K562 (cell line): Measurements from ENCODE around the gene TCEANC2. TPM values are rescaled to one million over a fixed set of nuclear protein-coding genes. Genes with fewer than 3 reads are reported as not detected.

ENCODE experiments used
- BCOR ChIP-seq: fragments of 450-650 bp; IDR thresholded peaks from 2 replicates; pipeline ENCODE4 v1.6.1; 2016
- BDP1 ChIP-seq: IDR thresholded peaks from 3 replicates; pipeline ENCODE4 v1.6.1; 2011; ENCODE audit not compliant: insufficient read length, insufficient read depth
- CC2D1A ChIP-seq: fragments of 450-650 bp; IDR thresholded peaks from 2 replicates; pipeline ENCODE4 v1.6.1; 2017; ENCODE audit warnings: mild to moderate bottlenecking
- CREBBP ChIP-seq: IDR thresholded peaks from one replicate; pipeline ENCODE4 v1.6.1; 2012; ENCODE audit warnings: low read depth, mild to moderate bottlenecking, control low read depth, inconsistent platforms, low read length
- DACH1 ChIP-seq: fragments of 450-650 bp; IDR thresholded peaks from 2 replicates; pipeline ENCODE4 v1.6.1; 2018; ENCODE audit not compliant: partially characterized antibody
- EGR1 ChIP-seq: fragments of 450-650 bp; conservative IDR thresholded peaks from 2 replicates; pipeline ENCODE4 v1.6.1; 2017; ENCODE audit warnings: mild to moderate bottlenecking
- NFXL1 ChIP-seq: fragments of 450-650 bp; formaldehyde crosslinking; IDR thresholded peaks from 2 replicates; pipeline ENCODE4 v1.4.0; 2021; ENCODE audit warnings: mild to moderate bottlenecking
- POLR3A ChIP-seq: IDR thresholded peaks from 2 replicates; pipeline ENCODE4 v1.6.1; 2011; ENCODE audit warnings: borderline replicate concordance, mild to moderate bottlenecking, moderate library complexity; ENCODE audit not compliant: insufficient read length, insufficient read depth; ENCODE audit errors: extremely low read depth
- SIRT6 ChIP-seq: IDR thresholded peaks from one replicate; pipeline ENCODE4 v1.6.1; 2012; ENCODE audit warnings: low read depth, mild to moderate bottlenecking, control low read depth, inconsistent platforms, low read length, moderate library complexity
- SNIP1 ChIP-seq: fragments of 450-650 bp; IDR thresholded peaks from 2 replicates; pipeline ENCODE4 v1.7.1; 2017; ENCODE audit warnings: low read depth, mild to moderate bottlenecking
- XRCC4 ChIP-seq: IDR thresholded peaks from one replicate; pipeline ENCODE4 v1.6.1; 2011; ENCODE audit not compliant: insufficient read depth, insufficient read length; ENCODE audit errors: extremely low read depth
- ZNF133 ChIP-seq: fragments of 250-450 bp; sonication (Bioruptor Pico); IDR thresholded peaks from 2 replicates; pipeline ENCODE4 v1.4.0; 2020; ENCODE audit warnings: mild to moderate bottlenecking
- ZNF224 ChIP-seq: sonication (generic); formaldehyde crosslinking; IDR thresholded peaks from 2 replicates; pipeline ENCODE4 v1.8.0; 2022; ENCODE audit warnings: mild to moderate bottlenecking, missing genetic modification reagents
- ZNF766 ChIP-seq: fragments of 200-800 bp; sonication (Bioruptor generic); conservative IDR thresholded peaks from 2 replicates; pipeline ENCODE4 v1.6.1; 2016; ENCODE audit warnings: missing genetic modification characterization, missing compliant biosample characterization
- polyA plus RNA-seq, 8 experiments: library from polyadenylated mRNA; depleted of rRNA in 4 of 8; stranded (reverse) in 5 of 8; unstranded in 3 of 8; fragments of >200 nt; fragmentation: Nextera tagmentation in 2 of 8; fragmentation: Illumina TruSeq in 1 of 8; extraction: Ambion mirVana in 2 of 8; extraction: Trizol in 1 of 8; gene quantifications; 2 replicates each; pipeline versions ENCODE4 v1.2.1 to v1.2.3, GENCODE V29; 2011 to 2014; ENCODE audit warnings: inconsistent platforms in 1 of 8, missing spikeins in 1 of 8
- total RNA-seq, 7 experiments: library from RNA; depleted of rRNA in 6 of 7; stranded (reverse); fragments of >200 nt in 6 of 7; fragmentation: Illumina TruSeq in 2 of 7; extraction: Trizol in 2 of 7; gene quantifications; 2 replicates each; pipeline versions ENCODE4 v1.2.1 to v1.2.3, GENCODE V29; 2011 to 2021; ENCODE audit warnings: low replicate concordance in 1 of 7
- TF ChIP-seq, protein P1 (sequence below): IDR thresholded peaks from 3 replicates; pipeline ENCODE4 v1.6.1; 2011; ENCODE audit warnings: borderline replicate concordance, mild to moderate bottlenecking, moderate library complexity; ENCODE audit not compliant: insufficient read length; ENCODE audit errors: extremely low read depth
- TF ChIP-seq, protein P2 (sequence below): sonication (generic); formaldehyde crosslinking; IDR thresholded peaks from 2 replicates; pipeline ENCODE4 v1.8.1; 2022; ENCODE audit warnings: missing genetic modification reagents
- TF ChIP-seq, protein P3 (sequence below): fragments of 250-450 bp; sonication (Bioruptor Pico); IDR thresholded peaks from 2 replicates; pipeline ENCODE4 v1.9.0; 2021; ENCODE audit warnings: mild to moderate bottlenecking

The TCEANC2 gene
- total and polyA plus RNA-seq, 9 of the 15 experiments (the other 6 are each of a cell fraction or from before 2014, with no cell fraction given) = 3.3 to 10.2 (median 7.0) TPM

DNA sequence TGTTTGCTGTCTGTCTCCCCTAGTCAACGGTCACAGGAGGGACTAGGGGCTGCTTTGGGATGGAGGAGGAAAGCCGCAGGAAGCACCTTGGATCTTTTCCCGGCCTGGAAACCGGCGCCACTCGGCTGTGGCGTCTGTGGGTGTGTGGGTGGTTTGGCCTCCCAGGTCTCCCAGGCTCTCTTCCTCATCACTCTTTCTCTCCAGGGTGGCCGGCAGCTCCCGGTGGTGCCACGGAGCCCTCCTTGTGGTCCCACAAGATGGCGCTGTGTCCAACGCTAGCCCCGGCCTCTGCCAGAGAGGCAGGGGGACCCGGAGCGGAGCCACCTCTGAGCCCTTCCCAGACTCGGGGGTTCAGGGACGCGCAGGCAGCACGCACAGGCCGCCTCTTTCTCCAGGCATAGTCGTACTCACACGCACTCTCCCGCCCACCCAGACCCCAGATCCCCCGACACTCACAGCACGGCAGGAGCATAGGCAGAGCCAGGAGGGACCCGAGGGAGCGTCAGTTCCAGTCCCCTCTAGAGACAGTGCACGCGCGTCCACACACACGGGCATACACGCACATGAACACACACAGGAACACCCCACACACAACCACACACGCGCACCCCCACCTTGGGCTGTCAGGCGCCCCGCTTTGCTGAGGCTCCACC, 68.2 kb downstream of the TCEANC2 start (continued):
- TF ChIP-seq, protein P1, sequence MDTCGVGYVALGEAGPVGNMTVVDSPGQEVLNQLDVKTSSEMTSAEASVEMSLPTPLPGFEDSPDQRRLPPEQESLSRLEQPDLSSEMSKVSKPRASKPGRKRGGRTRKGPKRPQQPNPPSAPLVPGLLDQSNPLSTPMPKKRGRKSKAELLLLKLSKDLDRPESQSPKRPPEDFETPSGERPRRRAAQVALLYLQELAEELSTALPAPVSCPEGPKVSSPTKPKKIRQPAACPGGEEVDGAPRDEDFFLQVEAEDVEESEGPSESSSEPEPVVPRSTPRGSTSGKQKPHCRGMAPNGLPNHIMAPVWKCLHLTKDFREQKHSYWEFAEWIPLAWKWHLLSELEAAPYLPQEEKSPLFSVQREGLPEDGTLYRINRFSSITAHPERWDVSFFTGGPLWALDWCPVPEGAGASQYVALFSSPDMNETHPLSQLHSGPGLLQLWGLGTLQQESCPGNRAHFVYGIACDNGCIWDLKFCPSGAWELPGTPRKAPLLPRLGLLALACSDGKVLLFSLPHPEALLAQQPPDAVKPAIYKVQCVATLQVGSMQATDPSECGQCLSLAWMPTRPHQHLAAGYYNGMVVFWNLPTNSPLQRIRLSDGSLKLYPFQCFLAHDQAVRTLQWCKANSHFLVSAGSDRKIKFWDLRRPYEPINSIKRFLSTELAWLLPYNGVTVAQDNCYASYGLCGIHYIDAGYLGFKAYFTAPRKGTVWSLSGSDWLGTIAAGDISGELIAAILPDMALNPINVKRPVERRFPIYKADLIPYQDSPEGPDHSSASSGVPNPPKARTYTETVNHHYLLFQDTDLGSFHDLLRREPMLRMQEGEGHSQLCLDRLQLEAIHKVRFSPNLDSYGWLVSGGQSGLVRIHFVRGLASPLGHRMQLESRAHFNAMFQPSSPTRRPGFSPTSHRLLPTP = no peak
- TF ChIP-seq, protein P2, sequence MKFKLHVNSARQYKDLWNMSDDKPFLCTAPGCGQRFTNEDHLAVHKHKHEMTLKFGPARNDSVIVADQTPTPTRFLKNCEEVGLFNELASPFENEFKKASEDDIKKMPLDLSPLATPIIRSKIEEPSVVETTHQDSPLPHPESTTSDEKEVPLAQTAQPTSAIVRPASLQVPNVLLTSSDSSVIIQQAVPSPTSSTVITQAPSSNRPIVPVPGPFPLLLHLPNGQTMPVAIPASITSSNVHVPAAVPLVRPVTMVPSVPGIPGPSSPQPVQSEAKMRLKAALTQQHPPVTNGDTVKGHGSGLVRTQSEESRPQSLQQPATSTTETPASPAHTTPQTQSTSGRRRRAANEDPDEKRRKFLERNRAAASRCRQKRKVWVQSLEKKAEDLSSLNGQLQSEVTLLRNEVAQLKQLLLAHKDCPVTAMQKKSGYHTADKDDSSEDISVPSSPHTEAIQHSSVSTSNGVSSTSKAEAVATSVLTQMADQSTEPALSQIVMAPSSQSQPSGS = no peak
- TF ChIP-seq CREBBP = no peak
- TF ChIP-seq ZNF133 = no peak
- peak; percentile 80; the same call in 1 of the 2 replicates for TF ChIP-seq CC2D1A
- no peak for TF ChIP-seq ZNF224 (CRISPR knock-in tag)
- no peak for TF ChIP-seq DACH1
- no peak for TF ChIP-seq BCOR
- peak; percentile 70 for TF ChIP-seq EGR1
- no peak for TF ChIP-seq NFXL1
- TF ChIP-seq XRCC4 = no peak
- no peak for TF ChIP-seq SIRT6
- no peak for TF ChIP-seq SNIP1
- TF ChIP-seq ZNF766 = no peak
- TF ChIP-seq BDP1 = no peak
- TF ChIP-seq, protein P3, sequence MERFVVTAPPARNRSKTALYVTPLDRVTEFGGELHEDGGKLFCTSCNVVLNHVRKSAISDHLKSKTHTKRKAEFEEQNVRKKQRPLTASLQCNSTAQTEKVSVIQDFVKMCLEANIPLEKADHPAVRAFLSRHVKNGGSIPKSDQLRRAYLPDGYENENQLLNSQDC (CRISPR knock-in tag) = no peak
- no peak for TF ChIP-seq POLR3A
